GM20000 (cell line): Measurements from ENCODE around the gene ARHGAP32.
"Not testable (repeated sequence)": the region's sequence is repeated elsewhere in the genome, so short reads cannot be mapped to it uniquely, and the experiment has no call there.

Experiments used
- DNase-seq: peaks from one replicate; pipeline ENCODE4 v3.0.0; 2012; ENCODE audit warnings: low spot score
- CTCF ChIP-seq: IDR thresholded peaks from 2 replicates; pipeline ENCODE4 v1.5.1; 2012; ENCODE audit warnings: mild to moderate bottlenecking, control low read depth; ENCODE audit errors: extremely low read depth, missing control alignments

Gene ARHGAP32

GRCh38 chr11:129141748-129142523 lies 50.2 kb downstream of the ARHGAP32 start:
- no peak for TF ChIP-seq CTCF
- no peak for DNase-seq

GRCh38 chr11:129131316-129131715 lies 60.8 kb downstream of the ARHGAP32 start:
- no peak for TF ChIP-seq CTCF
- DNase-seq, result no peak

DNA sequence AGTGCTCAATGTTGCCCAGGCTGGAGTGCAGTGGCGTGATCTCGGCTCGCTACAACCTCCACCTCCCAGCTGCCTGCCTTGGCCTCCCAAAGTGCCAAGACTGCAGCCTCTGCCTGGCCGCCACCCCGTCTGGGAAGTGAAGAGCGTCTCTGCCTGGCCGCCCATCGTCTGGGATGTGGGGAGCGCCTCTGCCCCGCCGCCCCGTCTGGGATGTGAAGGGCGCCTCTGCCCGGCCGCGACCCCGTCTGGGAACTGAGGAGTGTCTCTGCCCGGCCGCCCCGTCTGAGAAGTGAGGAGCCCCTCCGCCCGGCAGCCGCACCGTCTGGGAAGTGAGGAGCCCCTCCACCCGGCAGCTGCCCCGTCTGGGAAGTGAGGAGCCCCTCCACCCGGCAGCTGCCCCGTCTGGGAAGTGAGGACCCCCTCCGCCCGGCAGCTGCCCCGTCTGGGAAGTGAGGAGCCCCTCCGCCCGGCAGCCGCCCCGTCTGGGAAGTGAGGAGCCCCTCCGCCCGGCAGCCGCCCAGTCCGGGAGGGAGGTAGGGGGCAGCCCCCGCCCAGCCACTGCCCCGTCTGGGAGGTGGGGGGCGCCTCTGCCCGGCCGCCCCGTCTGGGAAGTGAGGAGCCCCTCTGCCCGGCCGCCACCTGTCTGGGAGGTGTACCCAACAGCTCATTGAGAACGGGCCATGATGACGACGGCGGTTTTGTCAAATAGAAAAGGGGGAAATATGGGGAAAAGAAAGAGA lies 63.1 kb downstream of the ARHGAP32 start:
- not testable (repeated sequence) for DNase-seq

- no peak for TF ChIP-seq CTCF
- no peak for DNase-seq
These were observed 73.1 kb downstream of the ARHGAP32 start for GRCh38 chr11:129119036-129119435.

DNA sequence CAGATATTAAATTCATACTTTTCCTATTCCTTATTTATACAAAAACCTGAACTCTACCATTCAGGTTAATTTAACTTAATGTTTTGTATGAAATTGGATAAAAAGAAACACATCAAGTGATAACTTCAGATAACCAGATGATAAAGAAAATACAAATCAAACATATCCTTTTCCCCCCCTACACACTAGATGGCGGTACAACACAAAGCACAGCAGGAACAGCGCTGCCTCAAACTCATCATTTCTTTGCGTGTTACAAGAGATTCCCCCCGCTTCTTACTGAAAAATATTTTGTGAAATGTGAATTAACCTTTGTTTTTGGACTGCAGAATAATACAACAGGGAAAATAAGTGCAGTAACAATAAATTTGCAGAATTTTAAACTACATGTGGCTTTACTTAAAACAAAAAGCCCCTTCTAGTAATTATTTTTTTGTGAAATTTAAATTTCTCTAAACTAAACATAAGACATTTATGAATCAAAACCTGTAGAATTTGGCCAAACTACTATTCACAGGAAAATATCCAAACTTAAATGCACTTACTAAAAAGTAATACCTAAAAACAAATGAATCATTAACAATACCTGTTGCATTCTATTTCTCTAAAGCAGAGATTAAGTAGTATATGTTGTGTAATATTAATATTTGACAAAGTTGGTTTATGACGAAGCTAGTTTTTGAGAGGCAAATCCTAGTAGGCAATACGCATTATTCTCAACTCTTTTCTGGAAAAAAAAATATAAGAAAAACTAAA lies 74.4 kb downstream of the ARHGAP32 start:
- peak; percentile 57 for DNase-seq
- TF ChIP-seq CTCF, result peak; percentile 62

GRCh38 chr11:129115652-129116586 lies 76.2 kb downstream of the ARHGAP32 start:
- DNase-seq, result no peak
- no peak for TF ChIP-seq CTCF

GRCh38 chr11:129109701-129110100 lies 82.4 kb downstream of the ARHGAP32 start:
- no peak for DNase-seq
- no peak for TF ChIP-seq CTCF
